Progenitor cell of endocrine pancreas (in vitro differentiated cells): ENCODE measurements around the gene SLC39A8. TPM values are rescaled to one million over a fixed set of nuclear protein-coding genes. Genes with fewer than 3 reads are reported as not detected.

Experiments
- DNase-seq: peaks from one replicate; pipeline ENCODE4 v3.0.0; 2021; ENCODE audit warnings: low spot score; ENCODE audit not compliant: unreplicated experiment
- H3K27ac Mint-ChIP-seq: 2 replicates; pipeline ENCODE4 v1.8.0; 2021; ENCODE audit warnings: mild to moderate bottlenecking, moderate library complexity, mixed read lengths
- H3K27me3 Mint-ChIP-seq: 2 replicates; pipeline ENCODE4 v1.8.0; 2021; ENCODE audit warnings: mixed read lengths
- H3K36me3 Mint-ChIP-seq: 2 replicates; pipeline ENCODE4 v1.8.0; 2022; ENCODE audit warnings: mixed read lengths; ENCODE audit not compliant: insufficient read depth
- H3K4me1 Mint-ChIP-seq: 2 replicates; pipeline ENCODE4 v1.8.0; 2021; ENCODE audit warnings: low read depth, mixed read lengths
- H3K4me3 Mint-ChIP-seq: 2 replicates; pipeline ENCODE4 v1.8.0; 2021; ENCODE audit warnings: low read depth, mild to moderate bottlenecking, moderate library complexity, mixed read lengths
- H3K9me3 Mint-ChIP-seq: 2 replicates; pipeline ENCODE4 v1.8.0; 2021; ENCODE audit warnings: low read depth, mixed read lengths
- total RNA-seq: library from RNA; stranded (reverse); gene quantifications from 2 replicates; pipeline ENCODE4 v1.2.1, GENCODE V29; 2021
- TF ChIP-seq, protein P1 (sequence below): fragments of 200-600 bp; sonication (generic); IDR thresholded peaks from one replicate; pipeline ENCODE4 v1.5.0; 2021; ENCODE audit warnings: antibody characterized with exemption, mild to moderate bottlenecking; ENCODE audit not compliant: unreplicated experiment

Gene SLC39A8
- total RNA-seq, 1 donor from 2014 or later, result 1.6 TPM

GRCh38 chr4:102328045-102328444 lies 17.2 kb downstream of the SLC39A8 start:
- Mint-ChIP-seq H3K9me3 (no peaks in the 10 kb centered on the region), H3K4me3 (no peak overlapping the region), H3K4me1 (no peaks in the 10 kb centered on the region), H3K27me3 (no peaks in the 10 kb centered on the region), H3K27ac (no peak overlapping the region), H3K36me3 (no peaks in the 10 kb centered on the region)
- TF ChIP-seq, protein P1, sequence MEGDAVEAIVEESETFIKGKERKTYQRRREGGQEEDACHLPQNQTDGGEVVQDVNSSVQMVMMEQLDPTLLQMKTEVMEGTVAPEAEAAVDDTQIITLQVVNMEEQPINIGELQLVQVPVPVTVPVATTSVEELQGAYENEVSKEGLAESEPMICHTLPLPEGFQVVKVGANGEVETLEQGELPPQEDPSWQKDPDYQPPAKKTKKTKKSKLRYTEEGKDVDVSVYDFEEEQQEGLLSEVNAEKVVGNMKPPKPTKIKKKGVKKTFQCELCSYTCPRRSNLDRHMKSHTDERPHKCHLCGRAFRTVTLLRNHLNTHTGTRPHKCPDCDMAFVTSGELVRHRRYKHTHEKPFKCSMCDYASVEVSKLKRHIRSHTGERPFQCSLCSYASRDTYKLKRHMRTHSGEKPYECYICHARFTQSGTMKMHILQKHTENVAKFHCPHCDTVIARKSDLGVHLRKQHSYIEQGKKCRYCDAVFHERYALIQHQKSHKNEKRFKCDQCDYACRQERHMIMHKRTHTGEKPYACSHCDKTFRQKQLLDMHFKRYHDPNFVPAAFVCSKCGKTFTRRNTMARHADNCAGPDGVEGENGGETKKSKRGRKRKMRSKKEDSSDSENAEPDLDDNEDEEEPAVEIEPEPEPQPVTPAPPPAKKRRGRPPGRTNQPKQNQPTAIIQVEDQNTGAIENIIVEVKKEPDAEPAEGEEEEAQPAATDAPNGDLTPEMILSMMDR, result no peak
- no peak for DNase-seq

DNA sequence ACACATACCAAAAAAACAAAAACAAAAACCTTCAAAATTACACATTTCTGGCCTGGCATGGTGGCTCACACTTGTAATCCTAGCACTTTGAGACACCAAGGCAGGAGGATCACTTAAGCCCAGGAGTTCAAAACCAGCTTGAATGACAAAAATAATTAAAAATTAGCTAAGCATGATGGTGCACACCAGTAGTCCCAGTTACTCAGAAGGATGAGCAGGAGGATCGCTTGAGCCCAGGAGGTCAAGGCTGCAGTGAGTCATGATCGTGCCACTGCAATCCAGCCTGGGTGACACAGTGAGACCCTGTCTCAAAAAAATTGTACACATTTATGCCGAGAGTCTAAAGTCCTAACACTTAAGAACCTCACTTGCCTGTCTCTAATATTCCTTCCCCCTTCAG lies 18.3 kb downstream of the SLC39A8 start:
- Mint-ChIP-seq H3K9me3 (no peaks in the 10 kb centered on the region), H3K36me3 (no peaks in the 10 kb centered on the region), H3K4me1 (no peaks in the 10 kb centered on the region), H3K4me3 (no peak overlapping the region), H3K27ac (no peak overlapping the region), H3K27me3 (no peaks in the 10 kb centered on the region)
- TF ChIP-seq, protein P1, result no peak
- DNase-seq, result no peak

GRCh38 chr4:102324730-102325129 lies 20.6 kb downstream of the SLC39A8 start:
- Mint-ChIP-seq H3K9me3 (no peaks in the 10 kb centered on the region), H3K27me3 (no peaks in the 10 kb centered on the region), H3K27ac (no peak overlapping the region), H3K36me3 (no peaks in the 10 kb centered on the region), H3K4me1 (no peaks in the 10 kb centered on the region), H3K4me3 (no peak overlapping the region)
- DNase-seq, result no peak
- TF ChIP-seq, protein P1, result no peak

- TF ChIP-seq, protein P1, result no peak
- Mint-ChIP-seq H3K4me1 (no peaks in the 10 kb centered on the region), H3K4me3 (no peak overlapping the region), H3K9me3 (no peaks in the 10 kb centered on the region), H3K36me3 (no peaks in the 10 kb centered on the region), H3K27ac (no peak overlapping the region), H3K27me3 (no peaks in the 10 kb centered on the region)
- no peak for DNase-seq
Measured at GRCh38 chr4:102322736-102323135, 22.5 kb downstream of the SLC39A8 start.

GRCh38 chr4:102321260-102321995 lies 23.9 kb downstream of the SLC39A8 start:
- Mint-ChIP-seq H3K27me3 (no peaks in the 10 kb centered on the region), H3K4me3 (no peak overlapping the region), H3K9me3 (peaks cover 4% of the 10 kb centered on the region), H3K27ac (no peak overlapping the region), H3K36me3 (no peaks in the 10 kb centered on the region), H3K4me1 (no peaks in the 10 kb centered on the region)
- TF ChIP-seq, protein P1, result no peak
- no peak for DNase-seq
